Activated CD4-positive, CD25-positive, alpha-beta regulatory T cell treated with anti-CD3 and anti-CD28 coated beads, Interleukin-2, amount 50 U/mL, for 24 hours (primary cell): ENCODE results near the gene GDPD1.
"Not testable (repeated sequence)": the region's sequence is repeated elsewhere in the genome, so short reads cannot be mapped to it uniquely, and the experiment has no call there.

Source experiments
- ATAC-seq, 2 donors: fragments of 150-1000 bp; cut with Tn5 transposase; one replicate each; pipeline ENCODE4 v1.10.0; 2021; ENCODE audit warnings: mild to moderate bottlenecking in 1 of 2, moderate library complexity in 1 of 2

Gene GDPD1

GRCh38 chr17:59220328-59221158, at the start of gene GDPD1:
TSS of gene GDPD1 (plus strand) at chr17:59220511. CDS start at chr17:59220610, 99 bp downstream.
- peak; percentile 99 for ATAC-seq

GRCh38 chr17:59172436-59173004, 47.8 kb upstream of the GDPD1 start:
- ATAC-seq = no peak

GRCh38 chr17:59174671-59175070, 45.6 kb upstream of the GDPD1 start:
- ATAC-seq = no peak

- no peak for ATAC-seq
These were observed 45.2 kb upstream of the GDPD1 start for GRCh38 chr17:59175076-59175475.

- ATAC-seq = no peak
These were observed 41.9 kb upstream of the GDPD1 start for GRCh38 chr17:59178266-59178985.

GRCh38 chr17:59179601-59180000, 40.7 kb upstream of the GDPD1 start:
- not testable (repeated sequence) for ATAC-seq

GRCh38 chr17:59180626-59181025, 39.7 kb upstream of the GDPD1 start:
- no peak for ATAC-seq

- ATAC-seq = no peak
These were observed 38.8 kb upstream of the GDPD1 start for GRCh38 chr17:59181481-59181880.

- no peak for ATAC-seq
These were observed 34.3 kb upstream of the GDPD1 start for GRCh38 chr17:59185997-59186396.

GRCh38 chr17:59186850-59187249, 33.5 kb upstream of the GDPD1 start:
- ATAC-seq = no peak

GRCh38 chr17:59190806-59191205, 29.5 kb upstream of the GDPD1 start:
- no peak for ATAC-seq

GRCh38 chr17:59193336-59193862, 26.9 kb upstream of the GDPD1 start:
- no peak for ATAC-seq

GRCh38 chr17:59199398-59199797, 20.9 kb upstream of the GDPD1 start:
- no peak for ATAC-seq

GRCh38 chr17:59202320-59202719, 18.0 kb upstream of the GDPD1 start:
- ATAC-seq = no peak

- ATAC-seq = no peak
These were observed 941 bp upstream of the GDPD1 start for GRCh38 chr17:59219370-59219769.

GRCh38 chr17:59219992-59220327, 351 bp upstream of the GDPD1 start:
- ATAC-seq = no peak

GRCh38 chr17:59221159-59221847, 992 bp downstream of the GDPD1 start:
- ATAC-seq = no peak

GRCh38 chr17:59223813-59224212, 3.5 kb downstream of the GDPD1 start:
- no peak for ATAC-seq

- not testable (repeated sequence) for ATAC-seq
These were observed 8.3 kb downstream of the GDPD1 start for GRCh38 chr17:59228588-59228987.

GRCh38 chr17:59230764-59231163, 10.5 kb downstream of the GDPD1 start:
- no peak for ATAC-seq

- no peak for ATAC-seq
These were observed 14.3 kb downstream of the GDPD1 start for GRCh38 chr17:59234631-59235030.

- ATAC-seq = no peak
These were observed 18.6 kb downstream of the GDPD1 start for GRCh38 chr17:59238906-59239305.

GRCh38 chr17:59244081-59244480, 23.8 kb downstream of the GDPD1 start:
- no peak for ATAC-seq
